Adrenal gland (tissue), 5 donors: ENCODE measurements around the gene SLC25A42.

Experiments
- POLR2A ChIP-seq, 2 donors: fragments of 450-650 bp; IDR thresholded peaks; one replicate each; pipeline ENCODE4 v1.6.1; 2017; ENCODE audit warnings: antibody characterized with exemption in 2 of 2, mild to moderate bottlenecking in 2 of 2, moderate library complexity in 1 of 2
- TF ChIP-seq, protein P1 (sequence below), 6 experiments: fragments of 450-650 bp in 4 of 6; fragments of 200-600 bp in 2 of 6; sonication (generic) in 1 of 6; IDR thresholded peaks; 1 replicate in 5 of 6; 2 replicates in 1 of 6; pipeline versions ENCODE4 v1.5.1 to v1.8.0; 2016 to 2021; ENCODE audit warnings: antibody characterized with exemption in 6 of 6, mild to moderate bottlenecking in 2 of 6, moderate library complexity in 1 of 6
- donor health status: DM: no; HTN: no; CAD: no.

DNA sequence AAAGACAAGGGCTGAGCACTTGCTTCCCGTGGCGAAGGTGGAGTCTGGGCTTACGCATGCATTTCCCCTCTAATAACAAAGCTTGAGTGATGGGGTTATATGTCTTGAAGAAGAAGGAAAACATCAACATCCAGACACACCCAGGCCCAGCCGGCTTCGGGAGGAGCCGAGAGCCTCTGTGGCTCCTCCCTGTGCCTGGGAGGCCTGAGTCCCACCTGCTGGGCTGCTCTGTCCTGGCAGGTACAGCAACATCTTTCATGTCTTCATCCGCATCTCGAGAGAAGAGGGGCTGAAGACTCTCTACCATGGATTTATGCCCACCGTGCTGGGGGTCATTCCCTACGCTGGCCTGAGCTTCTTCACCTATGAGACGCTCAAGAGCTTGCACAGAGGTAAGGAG lies 43.9 kb downstream of the SLC25A42 start:
- TF ChIP-seq, protein P1, sequence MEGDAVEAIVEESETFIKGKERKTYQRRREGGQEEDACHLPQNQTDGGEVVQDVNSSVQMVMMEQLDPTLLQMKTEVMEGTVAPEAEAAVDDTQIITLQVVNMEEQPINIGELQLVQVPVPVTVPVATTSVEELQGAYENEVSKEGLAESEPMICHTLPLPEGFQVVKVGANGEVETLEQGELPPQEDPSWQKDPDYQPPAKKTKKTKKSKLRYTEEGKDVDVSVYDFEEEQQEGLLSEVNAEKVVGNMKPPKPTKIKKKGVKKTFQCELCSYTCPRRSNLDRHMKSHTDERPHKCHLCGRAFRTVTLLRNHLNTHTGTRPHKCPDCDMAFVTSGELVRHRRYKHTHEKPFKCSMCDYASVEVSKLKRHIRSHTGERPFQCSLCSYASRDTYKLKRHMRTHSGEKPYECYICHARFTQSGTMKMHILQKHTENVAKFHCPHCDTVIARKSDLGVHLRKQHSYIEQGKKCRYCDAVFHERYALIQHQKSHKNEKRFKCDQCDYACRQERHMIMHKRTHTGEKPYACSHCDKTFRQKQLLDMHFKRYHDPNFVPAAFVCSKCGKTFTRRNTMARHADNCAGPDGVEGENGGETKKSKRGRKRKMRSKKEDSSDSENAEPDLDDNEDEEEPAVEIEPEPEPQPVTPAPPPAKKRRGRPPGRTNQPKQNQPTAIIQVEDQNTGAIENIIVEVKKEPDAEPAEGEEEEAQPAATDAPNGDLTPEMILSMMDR (IDR thresholded peaks at IDR 0.05), result no peak
- TF ChIP-seq POLR2A (IDR thresholded peaks at IDR 0.05), result no peak
